NCI-H1417 treated with DMSO at 0.1 percent for 48 hours (cell line): Measurements from ENCODE around the gene GATA6.

Source experiments
- DNase-seq: peaks from one replicate; lab custom pipeline; 2025; lab: John Stamatoyannopoulos, UW

The GATA6 gene

DNA sequence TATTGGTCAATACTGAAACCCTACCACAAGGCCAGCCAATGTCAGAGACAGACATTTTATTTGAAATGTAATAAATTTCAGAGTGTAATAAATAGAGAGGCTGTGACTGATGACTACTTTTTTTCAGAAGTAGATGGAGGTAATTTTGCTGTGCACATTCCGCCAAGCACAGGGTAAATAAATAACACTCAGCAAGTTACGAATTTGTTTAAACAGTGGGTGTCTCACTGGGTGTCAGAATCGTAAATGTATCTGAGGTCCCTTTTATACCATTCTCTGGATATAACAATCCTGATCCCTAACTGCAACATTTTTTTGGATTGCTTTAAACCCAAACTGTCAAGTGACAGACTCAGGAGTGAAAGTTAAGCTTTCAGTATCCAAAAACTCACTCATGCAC is 74.1 kb downstream of the GATA6 start:
- DNase-seq = no peak

DNA sequence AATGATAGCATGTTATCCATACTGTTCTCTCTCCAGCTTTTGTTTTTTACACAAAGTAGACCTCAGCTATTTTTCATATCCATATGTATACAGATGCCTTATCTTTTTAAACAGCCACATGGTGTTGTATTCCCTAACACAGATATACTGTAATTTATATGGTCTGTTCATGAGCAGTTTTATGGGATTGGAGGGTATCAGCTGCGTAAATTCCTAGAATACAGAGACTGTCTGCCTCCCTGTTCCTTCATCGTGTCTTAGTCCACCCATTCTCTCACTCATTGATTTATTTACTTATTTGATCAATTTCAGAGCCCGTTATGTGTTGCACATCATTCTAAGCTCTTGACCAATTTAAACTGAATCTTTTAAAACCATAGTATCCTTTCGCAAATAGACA is 80.6 kb downstream of the GATA6 start:
- DNase-seq = no peak

DNA sequence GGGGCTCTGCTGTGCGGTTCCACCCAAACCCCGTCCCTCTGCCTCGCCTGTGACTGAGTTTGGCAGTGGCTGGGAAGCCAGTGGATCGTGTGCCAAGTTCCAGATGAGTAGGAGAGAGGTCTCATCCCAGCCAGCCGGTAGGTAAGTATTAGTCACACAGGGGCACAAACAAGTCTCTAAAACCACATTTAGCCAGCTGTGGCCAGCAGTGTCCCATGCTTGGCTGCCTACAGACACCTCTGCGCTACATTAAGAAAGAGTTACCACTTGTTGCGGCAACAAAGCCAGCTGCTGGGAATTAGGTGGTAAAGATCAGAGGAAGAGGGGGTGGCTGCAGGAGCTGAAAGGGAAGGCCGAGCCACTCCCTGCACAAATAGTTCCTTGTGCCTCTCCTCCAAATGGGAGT is 81.2 kb downstream of the GATA6 start:
- DNase-seq = no peak
